Tibial nerve (tissue), 4 donors: ENCODE data around the gene DUSP28.

ENCODE experiments used
- CTCF ChIP-seq, 5 experiments: fragments of 200-600 bp in 3 of 5; fragments of 450-650 bp in 2 of 5; sonication (generic) in 3 of 5; IDR thresholded peaks; one replicate each; pipeline ENCODE4 v1.5.1; 2016 to 2019; ENCODE audit warnings: antibody characterized with exemption in 5 of 5, mild to moderate bottlenecking in 3 of 5, moderate library complexity in 2 of 5
- EP300 ChIP-seq, 2 donors: sonication (generic); formaldehyde crosslinking; IDR thresholded peaks; one replicate each; pipeline ENCODE4 v1.6.1; 2017; ENCODE audit warnings: antibody characterized with exemption in 2 of 2, mild to moderate bottlenecking in 1 of 2
- POLR2A ChIP-seq, 2 donors: fragments of 450-650 bp; IDR thresholded peaks; one replicate each; pipeline ENCODE4 v1.6.1; 2017; ENCODE audit warnings: antibody characterized with exemption in 2 of 2, mild to moderate bottlenecking in 2 of 2, moderate library complexity in 2 of 2

GRCh38 chr2:240553956-240554480 lies 6.1 kb upstream of the DUSP28 start:
- no peak for TF ChIP-seq CTCF (IDR thresholded peaks at IDR 0.05)
- no peak for TF ChIP-seq POLR2A (IDR thresholded peaks at IDR 0.05)
- no peak for TF ChIP-seq EP300 (IDR thresholded peaks at IDR 0.05)
